ENCODE data around the gene IGFL4. TPM values are rescaled to one million over a fixed set of nuclear protein-coding genes. Genes with fewer than 3 reads are reported as not detected.

Gene IGFL4
- total RNA-seq, 2 experiments from 2014 or later: not detected

- intact Hi-C loops (cut with micrococcal nuclease): no loop called here
- Mint-ChIP-seq H3K36me3 (ENCODE audit: low read depth) (no peaks in the 10 kb centered on the region), H3K4me3 (peak overlapping the region; percentile 33), H3K4me1 (ENCODE audit: low read depth) (peaks cover 39% of the 10 kb centered on the region), H3K27me3 (no peaks in the 10 kb centered on the region), H3K9me3 (no peaks in the 10 kb centered on the region), H3K27ac (no peak overlapping the region)
- ChIA-PET CTCF (interaction anchor here (1.3 kb wide), 1 partner anchor 13 kb away, joined by 4 read pairs; no protein-coding TSS in a partner anchor), POLR2A (interaction anchor here (0.9 kb wide), 1 partner anchor 23 kb away, joined by 4 read pairs; no protein-coding TSS in a partner anchor)
- DNase-seq (peak; percentile 35), ATAC-seq (no peak)
- no peak for TF ChIP-seq CTCF (IDR thresholded peaks at IDR 0.05)
Measured at GRCh38 chr19:45999653-46000121, 41.1 kb downstream of the IGFL4 start.

- POLR2A ChIA-PET: interaction anchor here (0.9 kb wide), 1 partner anchor 23 kb away, joined by 4 read pairs; no protein-coding TSS in a partner anchor
- no peak overlapping the region for H3K27ac Mint-ChIP-seq
Measured at GRCh38 chr19:45998834-45999233, 42.0 kb downstream of the IGFL4 start.

GRCh38 chr19:45996933-45997332, 43.9 kb downstream of the IGFL4 start:
- POLR2A ChIA-PET: no interaction called here
- Mint-ChIP-seq H3K27ac (no peak overlapping the region), H3K4me3 (no peak overlapping the region), H3K27me3 (no peaks in the 10 kb centered on the region), H3K4me1 (ENCODE audit: low read depth) (peaks cover 41% of the 10 kb centered on the region), H3K36me3 (ENCODE audit: low read depth) (no peaks in the 10 kb centered on the region), H3K9me3 (no peaks in the 10 kb centered on the region)
- TF ChIP-seq CTCF (IDR thresholded peaks at IDR 0.05): no peak
- intact Hi-C loops (cut with micrococcal nuclease): no loop called here
- DNase-seq (no peak), ATAC-seq (no peak)
- CTCF ChIA-PET: interaction anchor here (0.7 kb wide), 1 partner anchor 180 kb away, joined by 3 read pairs; no protein-coding TSS in a partner anchor

More at GRCh38 chr19:45998834-45999233, 42.0 kb downstream of the IGFL4 start:
- intact Hi-C loops (cut with micrococcal nuclease): no loop called here
- Mint-ChIP-seq H3K4me3 (no peak overlapping the region), H3K36me3 (ENCODE audit: low read depth) (no peaks in the 10 kb centered on the region), H3K9me3 (no peaks in the 10 kb centered on the region), H3K4me1 (ENCODE audit: low read depth) (peaks cover 41% of the 10 kb centered on the region), H3K27me3 (no peaks in the 10 kb centered on the region)
- ATAC-seq (no peak), DNase-seq (no peak)
- CTCF ChIA-PET: interaction anchor here (1.3 kb wide), 1 partner anchor 13 kb away, joined by 4 read pairs; no protein-coding TSS in a partner anchor
- no peak for TF ChIP-seq CTCF (IDR thresholded peaks at IDR 0.05)

- intact Hi-C loops (cut with micrococcal nuclease): no loop called here
- TF ChIP-seq CTCF (IDR thresholded peaks at IDR 0.05): no peak
- CTCF ChIA-PET: interaction anchor here (1.0 to 1.8 kb wide), 8 partner anchors 14 to 269 kb away, joined by 3 to 14 read pairs (median 4); partner anchors contain the start of genes IRF2BP1 and SIX5
Measured at GRCh38 chr19:45995715-45996385, 45.0 kb downstream of the IGFL4 start.

More at GRCh38 chr19:45995715-45996385, 45.0 kb downstream of the IGFL4 start:
- Mint-ChIP-seq H3K9me3 (no peaks in the 10 kb centered on the region), H3K27me3 (no peaks in the 10 kb centered on the region), H3K4me1 (ENCODE audit: low read depth) (peaks cover 39% of the 10 kb centered on the region), H3K27ac (no peak overlapping the region), H3K4me3 (no peak overlapping the region), H3K36me3 (ENCODE audit: low read depth) (no peaks in the 10 kb centered on the region)
- POLR2A ChIA-PET: interaction anchor here (0.5 to 2.2 kb wide), 7 partner anchors 14 to 359 kb away, joined by 3 to 13 read pairs (median 3); partner anchors contain the start of gene IRF2BP1
- ATAC-seq: no peak
- no peak for DNase-seq
